ENCODE results near the gene SSH2.

DNA sequence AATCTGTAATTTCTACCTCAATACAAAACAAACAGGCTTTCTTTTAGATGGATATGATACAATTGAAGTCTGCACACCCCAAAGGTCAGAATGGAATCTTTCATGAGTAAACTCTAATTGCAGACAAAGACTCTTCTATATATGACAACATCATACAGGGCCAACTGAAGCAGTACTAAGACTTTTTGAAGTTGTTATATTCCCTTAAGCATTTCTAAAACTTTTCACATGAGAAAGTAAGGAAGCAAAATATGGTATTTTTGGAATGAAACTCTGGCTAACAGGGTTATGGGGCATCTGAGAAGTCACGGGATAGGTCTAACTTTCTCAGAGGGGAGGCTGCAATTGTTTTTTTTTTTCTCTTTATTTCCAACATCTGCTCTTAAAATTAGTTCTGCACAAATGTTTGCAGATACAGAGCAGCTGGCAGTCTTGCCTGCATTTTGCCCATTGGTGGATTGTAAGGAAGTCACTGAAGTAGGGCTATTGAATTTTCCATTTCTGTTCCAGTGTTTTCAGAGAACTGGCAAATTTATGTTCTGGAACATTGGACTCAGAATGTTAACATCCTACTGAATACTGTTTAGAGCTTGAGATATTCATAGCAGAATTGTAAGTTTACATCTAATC is 59.1 kb downstream of the SSH2 start:
- TF ChIP-seq, protein P1, sequence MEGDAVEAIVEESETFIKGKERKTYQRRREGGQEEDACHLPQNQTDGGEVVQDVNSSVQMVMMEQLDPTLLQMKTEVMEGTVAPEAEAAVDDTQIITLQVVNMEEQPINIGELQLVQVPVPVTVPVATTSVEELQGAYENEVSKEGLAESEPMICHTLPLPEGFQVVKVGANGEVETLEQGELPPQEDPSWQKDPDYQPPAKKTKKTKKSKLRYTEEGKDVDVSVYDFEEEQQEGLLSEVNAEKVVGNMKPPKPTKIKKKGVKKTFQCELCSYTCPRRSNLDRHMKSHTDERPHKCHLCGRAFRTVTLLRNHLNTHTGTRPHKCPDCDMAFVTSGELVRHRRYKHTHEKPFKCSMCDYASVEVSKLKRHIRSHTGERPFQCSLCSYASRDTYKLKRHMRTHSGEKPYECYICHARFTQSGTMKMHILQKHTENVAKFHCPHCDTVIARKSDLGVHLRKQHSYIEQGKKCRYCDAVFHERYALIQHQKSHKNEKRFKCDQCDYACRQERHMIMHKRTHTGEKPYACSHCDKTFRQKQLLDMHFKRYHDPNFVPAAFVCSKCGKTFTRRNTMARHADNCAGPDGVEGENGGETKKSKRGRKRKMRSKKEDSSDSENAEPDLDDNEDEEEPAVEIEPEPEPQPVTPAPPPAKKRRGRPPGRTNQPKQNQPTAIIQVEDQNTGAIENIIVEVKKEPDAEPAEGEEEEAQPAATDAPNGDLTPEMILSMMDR (IDR thresholded peaks at IDR 0.05) = no peak
- no peak for TF ChIP-seq EZH2phosphoT487 (IDR thresholded peaks at IDR 0.05)

Measured in neural progenitor cell (in vitro differentiated cells).